NCI-H2196 treated with DMSO at 0.1 percent for 48 hours (cell line): Measurements from ENCODE around the gene DUSP28.
A peak's percentile ranks its signal among the peaks of the same experiment; 100 is the strongest.

Experiments used
- DNase-seq: peaks from one replicate; lab custom pipeline; 2025; ENCODE audit not compliant: unreplicated experiment; lab: John Stamatoyannopoulos, UW

Gene DUSP28

DNA sequence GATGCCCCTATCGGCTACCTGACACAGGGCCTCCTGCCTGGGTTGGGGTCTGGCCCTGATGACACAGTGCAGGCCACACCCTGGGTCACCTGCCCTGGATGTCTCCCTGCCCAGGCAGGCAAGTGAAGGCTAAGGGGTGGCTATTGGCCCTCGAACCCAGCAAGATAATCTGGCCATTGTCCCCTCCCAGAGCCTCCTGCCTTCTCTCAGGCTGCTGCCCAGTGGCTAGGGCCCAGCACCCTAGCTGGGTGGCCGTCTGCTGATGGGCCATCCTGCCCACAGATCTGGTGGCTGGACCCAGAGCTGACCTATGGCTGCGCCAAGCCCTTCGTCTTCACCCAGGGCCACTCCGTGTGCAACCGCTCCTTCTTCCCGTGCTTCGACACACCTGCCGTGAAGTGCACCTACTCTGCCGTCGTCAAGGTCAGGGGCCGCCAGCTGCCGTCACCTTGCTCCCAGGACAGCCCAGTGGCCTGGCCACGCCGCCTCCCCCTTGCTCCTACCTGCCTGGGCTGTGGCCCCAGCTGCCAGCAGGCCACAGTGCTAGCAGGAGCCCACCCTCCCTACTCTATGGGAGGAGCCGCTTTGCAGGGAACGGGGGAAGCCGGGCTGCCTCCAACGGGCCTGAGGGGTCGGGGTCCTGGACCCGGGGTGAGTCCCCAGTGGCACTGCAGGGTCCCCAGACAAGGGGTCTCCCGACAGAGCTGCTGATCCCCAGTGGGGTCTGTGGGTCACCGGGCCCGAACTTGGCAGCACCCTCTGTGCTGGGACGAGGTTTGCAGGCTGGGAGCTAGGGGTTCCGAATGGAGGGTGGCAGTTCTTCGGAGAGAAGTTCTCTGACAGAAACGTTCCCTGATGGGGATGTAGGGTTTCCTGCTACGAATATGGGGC is 12.2 kb downstream of the DUSP28 start:
- no peak for DNase-seq

DNA sequence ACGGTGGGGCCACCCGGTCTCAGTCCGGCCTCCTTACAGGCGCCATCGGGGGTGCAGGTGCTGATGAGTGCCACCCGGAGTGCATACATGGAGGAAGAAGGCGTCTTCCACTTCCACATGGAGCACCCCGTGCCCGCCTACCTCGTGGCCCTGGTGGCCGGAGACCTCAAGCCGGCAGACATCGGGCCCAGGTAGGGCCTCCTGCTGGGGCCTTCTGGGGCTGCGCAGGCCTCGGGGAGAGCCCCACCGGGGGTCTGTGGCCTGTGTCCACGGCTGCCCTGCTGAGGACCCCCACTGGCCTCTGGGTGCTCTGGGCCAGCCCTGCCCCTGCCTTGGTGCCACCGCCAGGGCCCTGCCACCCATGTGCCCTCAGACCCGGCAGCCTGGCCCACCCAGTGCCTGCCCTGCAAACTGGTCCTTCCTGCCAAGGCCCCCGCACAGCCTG is 12.9 kb downstream of the DUSP28 start:
- no peak for DNase-seq

DNA sequence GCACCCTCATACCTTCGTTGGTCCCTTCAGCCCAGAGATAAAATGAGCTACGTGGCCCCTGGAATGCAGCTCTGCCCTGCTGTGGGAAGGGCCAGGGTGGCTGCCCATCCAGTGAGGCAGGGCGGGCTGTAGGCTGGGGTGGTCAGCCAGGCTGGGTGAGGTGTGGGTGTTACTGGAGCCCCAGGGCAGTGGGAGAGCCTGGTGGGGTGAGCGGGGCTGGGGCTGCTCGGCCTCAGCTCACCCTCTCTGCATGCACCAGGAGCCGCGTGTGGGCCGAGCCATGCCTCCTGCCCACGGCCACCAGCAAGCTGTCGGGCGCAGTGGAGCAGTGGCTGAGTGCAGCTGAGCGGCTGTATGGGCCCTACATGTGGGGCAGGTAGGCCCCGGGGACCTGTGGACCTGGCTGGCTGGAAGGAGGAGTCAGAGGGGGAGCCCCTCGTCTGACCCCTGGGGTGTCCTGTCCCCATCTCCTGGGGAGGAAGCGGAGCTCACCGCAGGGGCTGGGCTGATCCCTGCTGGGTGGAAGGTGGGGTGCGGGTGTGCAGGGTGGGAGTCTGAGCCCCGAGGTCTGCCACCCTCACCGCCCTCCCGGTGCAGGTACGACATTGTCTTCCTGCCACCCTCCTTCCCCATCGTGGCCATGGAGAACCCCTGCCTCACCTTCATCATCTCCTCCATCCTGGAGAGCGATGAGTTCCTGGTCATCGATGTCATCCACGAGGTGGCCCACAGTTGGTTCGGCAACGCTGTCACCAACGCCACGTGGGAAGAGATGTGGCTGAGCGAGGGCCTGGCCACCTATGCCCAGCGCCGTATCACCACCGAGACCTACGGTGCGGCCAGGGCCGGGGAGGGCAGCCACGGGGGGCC is 13.6 kb downstream of the DUSP28 start:
- DNase-seq: no peak

DNA sequence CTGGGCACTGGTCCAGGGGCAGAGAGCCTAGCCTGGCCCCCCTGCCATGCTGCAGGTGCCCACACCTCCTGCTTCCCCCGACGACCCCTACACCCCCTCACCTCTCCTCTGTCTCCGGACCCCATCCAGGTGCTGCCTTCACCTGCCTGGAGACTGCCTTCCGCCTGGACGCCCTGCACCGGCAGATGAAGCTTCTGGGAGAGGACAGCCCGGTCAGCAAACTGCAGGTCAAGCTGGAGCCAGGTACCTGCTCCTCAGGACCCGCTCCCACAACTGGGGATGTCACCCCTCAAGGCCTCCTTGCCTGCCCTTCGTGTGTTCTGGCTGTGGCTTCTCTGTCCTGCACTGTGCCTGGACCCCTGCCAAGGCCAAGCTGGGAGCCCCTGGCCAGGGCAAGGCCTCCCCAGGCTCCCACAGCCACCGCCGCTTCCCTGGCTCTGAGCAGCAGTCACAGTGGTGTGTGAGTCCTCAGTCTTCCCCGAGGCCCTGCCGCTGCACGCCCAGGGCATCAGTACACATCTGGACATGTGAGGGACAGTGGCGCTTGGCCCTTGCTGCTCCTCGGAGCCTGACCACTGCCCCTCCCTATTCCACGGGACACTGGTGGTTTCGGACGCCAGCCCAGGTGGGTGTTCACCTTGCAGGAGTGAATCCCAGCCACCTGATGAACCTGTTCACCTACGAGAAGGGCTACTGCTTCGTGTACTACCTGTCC is 14.4 kb downstream of the DUSP28 start:
- DNase-seq: no peak

DNA sequence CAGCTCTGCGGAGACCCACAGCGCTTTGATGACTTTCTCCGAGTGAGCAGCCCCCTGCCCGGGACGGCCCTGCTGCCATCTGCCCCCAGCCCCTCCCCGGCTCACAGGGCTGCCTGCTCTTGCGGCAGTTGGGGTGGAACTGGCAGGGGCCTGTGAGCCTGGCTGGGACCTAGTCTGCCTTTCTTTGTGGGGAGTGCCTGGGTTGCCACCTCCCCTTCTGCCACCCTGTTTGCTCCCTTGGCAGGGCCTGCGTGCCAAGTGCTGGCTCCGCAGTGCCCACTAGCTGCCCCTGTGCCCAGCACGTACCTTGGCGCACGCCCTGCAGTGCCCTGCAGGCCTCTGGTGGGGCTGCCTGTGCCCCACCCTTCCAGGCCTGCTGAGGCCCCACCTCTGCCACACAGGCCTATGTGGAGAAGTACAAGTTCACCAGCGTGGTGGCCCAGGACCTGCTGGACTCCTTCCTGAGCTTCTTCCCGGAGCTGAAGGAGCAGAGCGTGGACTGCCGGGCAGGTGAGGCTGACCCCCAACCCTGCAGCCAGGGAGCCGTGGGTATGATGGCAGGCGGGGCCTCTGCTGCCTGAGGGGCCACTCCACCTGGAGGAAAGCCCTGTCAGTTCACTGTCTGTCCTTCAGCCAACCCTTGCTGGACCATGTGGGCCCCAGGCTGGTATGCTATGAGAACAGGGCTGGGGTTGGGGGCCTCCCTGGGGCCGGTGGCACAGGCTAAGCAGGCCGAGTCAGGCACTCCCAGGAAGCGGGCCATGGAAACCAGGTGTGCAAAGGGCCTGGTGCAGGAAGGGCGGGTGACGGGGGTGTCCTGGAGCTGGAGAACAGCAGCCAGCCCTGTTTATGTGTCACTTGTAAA is 15.2 kb downstream of the DUSP28 start:
- DNase-seq: no peak

DNA sequence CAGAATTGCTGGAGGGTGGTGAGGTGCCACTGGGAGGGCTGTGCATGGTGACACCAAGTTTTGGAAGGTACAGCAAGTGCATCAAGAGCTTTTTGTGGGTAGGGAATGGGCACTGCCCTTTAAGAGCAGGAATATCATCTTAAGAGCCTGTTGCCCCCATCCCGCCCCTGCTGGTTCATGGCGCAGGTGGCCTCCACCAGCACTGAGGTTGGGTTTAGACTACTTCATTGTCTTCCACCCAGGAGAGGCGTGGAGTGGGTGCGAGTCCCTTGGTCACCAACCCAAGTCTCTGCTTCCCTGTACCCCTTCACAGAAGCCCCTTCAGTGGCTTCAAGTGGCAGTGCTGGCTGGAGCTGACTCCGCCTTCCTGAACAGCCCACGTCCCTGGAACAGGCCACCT is 15.9 kb downstream of the DUSP28 start:
- DNase-seq: no peak

DNA sequence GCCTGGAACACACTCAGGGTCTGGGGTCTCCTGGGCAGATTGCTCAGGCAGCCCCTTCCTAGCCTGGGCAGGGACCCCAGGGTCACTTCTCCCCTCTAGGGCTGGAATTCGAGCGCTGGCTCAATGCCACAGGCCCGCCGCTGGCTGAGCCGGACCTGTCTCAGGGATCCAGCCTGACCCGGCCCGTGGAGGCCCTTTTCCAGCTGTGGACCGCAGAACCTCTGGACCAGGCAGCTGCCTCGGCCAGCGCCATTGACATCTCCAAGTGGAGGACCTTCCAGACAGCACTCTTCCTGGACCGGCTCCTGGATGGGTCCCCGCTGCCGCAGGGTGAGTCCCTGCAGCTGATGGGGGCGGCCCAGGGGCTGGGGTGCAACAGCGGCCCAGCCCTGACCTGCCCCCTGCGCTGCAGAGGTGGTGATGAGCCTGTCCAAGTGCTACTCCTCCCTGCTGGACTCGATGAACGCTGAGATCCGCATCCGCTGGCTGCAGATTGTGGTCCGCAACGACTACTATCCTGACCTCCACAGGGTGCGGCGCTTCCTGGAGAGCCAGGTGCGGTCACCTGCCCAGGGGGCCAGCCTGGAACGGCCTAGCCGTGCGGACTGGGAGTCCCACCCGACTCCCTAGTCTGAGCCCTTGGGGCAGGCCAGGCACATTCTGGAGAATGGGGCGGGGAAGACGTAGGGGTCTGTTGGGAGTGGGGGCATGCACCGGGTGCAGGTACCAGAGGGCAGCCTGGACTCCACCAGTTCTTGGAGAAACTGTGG is 16.5 kb downstream of the DUSP28 start:
- DNase-seq: no peak

DNA sequence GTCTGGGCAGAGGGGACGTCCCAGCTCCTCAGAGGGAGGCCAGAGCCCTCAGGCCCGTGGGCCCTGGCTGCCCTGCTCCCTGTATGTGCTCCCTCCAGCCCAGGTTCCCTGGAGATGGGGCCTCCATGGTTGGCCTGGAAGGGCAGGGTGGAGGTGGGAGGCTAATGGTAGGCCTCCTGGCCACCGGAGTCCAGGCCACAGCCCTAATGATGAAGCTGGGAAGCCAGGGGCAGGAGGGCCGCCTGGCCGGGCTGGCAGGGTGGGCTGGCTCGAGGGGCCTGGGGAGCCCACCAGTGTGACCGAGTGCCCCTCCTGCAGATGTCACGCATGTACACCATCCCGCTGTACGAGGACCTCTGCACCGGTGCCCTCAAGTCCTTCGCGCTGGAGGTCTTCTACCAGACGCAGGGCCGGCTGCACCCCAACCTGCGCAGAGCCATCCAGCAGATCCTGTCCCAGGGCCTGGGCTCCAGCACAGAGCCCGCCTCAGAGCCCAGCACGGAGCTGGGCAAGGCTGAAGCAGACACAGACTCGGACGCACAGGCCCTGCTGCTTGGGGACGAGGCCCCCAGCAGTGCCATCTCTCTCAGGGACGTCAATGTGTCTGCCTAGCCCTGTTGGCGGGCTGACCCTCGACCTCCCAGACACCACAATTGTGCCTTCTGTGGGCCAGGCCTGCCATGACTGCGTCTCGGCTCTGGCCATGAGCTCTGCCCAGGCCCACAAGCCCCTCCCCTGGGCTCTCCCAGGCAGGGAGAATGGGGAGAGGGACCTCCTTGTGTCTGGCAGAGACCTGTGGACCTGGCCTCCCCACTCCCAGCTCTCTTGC is 17.3 kb downstream of the DUSP28 start:
- no peak for DNase-seq

DNA sequence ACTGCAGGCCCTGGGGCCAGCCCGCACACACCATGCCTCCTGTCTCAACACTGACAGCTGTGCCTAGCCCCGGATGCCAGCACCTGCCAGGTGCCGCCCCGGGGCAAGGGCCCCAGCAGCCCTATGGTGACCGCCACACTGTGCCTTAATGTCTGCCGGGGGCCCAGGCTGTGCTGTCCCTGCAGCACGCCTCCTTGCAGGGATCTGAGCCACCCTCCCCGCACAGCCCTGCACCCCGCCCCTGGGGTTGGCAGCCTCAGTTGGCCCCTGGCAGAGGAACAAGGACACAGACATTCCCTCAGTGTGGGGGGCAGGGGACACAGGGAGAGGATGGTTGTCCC is 17.9 kb downstream of the DUSP28 start:
- no peak for DNase-seq

DNA sequence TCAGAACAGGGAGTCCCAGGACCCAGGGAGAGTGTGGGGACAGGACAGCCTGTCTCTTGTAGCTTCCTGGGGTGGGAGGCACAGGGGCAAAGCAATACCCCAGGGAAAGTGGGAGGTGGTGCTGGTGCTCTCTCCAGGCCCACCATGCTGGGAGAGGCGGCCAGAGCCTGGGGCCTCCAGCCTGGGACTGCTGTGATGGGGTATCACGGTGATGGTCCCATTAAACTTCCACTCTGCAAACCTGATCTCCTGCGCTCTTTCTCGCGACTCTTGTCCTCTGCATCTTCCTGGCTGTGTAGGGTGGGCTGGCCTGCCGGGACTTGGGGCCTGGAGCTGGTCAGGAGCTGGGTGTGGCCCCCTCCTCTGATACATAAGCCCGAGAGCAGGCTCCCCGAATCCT is 18.3 kb downstream of the DUSP28 start:
- DNase-seq: no peak

DNA sequence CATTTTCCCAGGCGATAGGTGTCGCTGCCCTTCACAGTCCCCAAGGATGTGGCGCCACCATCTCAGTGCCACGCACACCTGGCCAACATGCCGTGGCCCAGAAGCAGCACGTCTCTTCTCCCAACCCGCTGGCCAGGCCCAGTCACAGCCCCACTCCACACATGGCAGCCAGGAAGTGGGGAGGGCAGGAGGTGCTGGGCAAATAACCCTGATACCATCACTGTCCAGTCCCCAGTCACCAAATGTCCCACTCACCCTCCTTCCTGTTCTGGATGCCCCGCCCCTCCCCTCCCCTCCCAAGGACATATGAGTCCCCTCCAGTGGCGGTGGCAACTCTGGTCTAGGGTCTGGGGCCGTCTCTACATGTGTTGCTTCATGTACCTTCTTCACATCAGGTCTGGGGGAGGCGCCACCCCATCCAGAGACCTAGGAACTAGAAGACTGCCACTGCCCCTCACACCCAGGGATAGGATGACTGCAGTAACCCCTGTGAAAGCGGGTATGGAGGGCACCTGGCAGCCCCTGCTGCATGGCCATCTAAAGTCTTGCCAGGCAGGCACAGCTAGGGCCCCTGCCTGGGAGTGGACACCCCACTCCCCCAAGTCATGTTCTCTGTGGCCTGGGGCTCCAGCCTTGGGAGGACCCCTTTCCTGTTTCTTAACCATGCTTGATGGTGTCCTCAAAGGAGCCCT is 19.1 kb downstream of the DUSP28 start:
- DNase-seq: no peak

DNA sequence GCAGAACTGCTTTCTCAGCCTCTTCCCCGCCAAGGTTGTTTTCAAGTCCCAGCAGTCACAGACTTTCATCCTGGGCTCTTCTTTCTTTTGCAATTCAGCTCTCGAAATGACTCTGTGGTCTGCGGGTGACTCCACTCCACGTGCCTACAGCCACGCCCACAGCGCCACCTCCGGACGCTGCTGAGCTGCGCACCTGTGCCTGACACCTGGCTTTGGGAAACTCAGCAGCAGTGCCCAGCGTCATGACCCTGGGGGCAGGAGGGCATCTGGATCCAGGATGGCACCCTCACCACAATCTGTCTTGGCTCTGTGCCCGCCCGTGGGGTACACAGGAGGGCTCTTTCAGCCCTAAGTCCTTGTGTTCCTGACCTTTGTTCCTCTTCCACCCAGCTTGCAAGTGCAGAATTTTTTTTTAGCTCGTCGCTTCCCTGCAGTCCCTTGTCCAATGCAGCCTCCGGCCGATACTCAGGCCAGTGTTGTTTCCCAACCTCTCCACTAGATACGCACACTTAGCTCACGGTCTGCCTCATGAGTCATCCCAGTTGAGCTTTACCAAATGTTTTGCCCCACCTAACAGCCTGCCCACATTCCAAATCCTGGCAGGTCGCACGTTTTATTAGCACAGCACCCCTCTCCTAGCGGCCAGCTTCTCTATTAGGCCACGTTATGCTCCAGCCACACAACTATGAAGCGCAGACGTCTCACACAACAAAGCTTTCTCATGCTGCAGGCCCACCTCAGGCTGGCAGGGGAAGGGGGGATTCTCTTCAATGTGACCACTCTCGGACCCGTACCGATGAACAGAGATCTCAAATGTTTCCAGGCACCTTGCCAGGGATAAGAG is 19.8 kb downstream of the DUSP28 start:
- DNase-seq: peak; percentile 47

DNA sequence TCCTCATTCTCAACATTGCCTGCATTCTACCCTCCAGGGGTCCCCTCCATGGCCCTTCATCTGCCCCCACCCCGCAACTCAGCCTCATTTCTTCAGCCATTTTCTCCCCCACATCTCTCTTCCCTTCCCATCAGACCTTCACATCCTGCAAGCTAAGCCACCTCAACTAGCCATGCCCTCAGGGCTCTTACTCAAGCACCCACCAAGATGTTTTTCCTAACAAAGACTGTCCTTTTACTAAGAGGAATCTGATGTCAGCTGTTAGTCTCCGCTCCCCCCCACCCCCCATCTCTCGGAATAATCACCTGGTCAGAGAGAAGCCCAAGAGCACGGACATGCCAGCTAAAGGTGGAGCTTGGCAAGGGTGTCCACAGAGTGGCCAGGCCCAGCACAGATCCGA is 21.7 kb downstream of the DUSP28 start:
- DNase-seq: no peak

DNA sequence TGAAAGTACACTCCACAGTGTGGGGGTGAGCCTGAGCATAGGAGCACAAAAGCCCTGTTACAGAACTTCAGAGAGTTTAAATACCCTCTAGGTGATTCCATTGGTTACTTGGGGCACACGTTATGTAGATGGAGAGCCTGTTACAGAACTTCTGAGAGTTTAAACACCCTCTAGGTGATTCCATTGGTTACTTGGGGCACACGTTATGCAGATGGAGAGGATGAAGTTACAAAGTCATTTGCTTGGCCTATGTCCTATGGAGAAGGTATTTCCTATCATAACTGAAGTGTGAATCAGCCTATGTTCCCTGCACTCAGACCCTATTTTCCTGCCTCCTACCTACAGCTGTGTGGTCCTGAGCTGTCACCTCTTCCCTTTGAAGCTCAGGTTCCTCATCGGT is 22.6 kb downstream of the DUSP28 start:
- DNase-seq: no peak

DNA sequence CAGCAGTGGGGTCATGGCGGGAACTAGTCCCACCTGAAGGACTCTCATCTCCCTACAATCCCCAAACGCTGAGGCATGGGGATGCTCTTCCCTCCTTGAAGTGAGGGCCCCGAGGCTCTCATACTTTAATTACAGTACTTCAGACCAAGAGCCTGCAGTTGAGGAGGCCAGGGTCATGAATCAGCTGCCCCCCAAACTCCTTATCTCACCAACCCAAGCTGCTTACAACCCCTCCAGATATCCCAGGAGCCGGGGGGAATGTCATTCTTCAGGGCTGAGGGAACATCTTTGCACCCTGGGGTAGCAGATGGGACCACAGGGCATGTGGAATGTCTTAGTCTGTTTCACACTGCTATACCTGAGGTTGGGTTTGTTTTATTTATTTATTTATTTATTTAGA is 23.6 kb downstream of the DUSP28 start:
- no peak for DNase-seq

DNA sequence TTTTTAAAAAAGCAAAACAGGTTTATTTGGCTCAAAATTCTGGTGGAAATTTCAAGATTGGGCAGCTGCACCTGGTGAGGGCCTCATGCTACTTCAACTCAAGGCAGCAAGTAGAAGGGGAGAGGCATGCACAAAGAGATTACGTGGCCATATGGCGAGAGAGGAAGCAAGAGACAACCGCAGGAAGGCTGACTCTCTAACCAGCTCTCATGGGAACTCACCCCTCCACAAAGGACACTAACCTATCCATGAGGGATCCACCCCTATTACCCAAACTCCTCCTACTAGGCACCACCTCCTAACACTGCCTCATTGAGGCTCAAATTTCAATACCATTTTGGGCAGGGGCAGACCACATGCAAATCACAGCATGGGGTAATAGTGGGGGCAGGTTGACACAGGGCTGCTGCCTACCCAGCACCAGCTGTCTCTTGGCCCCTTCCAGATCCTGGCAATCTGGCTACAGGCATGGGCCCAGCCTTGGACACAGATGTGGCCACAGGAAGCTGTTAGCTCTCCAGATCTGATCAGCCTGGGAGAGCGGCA is 24.4 kb downstream of the DUSP28 start:
- DNase-seq: peak; percentile 52

DNA sequence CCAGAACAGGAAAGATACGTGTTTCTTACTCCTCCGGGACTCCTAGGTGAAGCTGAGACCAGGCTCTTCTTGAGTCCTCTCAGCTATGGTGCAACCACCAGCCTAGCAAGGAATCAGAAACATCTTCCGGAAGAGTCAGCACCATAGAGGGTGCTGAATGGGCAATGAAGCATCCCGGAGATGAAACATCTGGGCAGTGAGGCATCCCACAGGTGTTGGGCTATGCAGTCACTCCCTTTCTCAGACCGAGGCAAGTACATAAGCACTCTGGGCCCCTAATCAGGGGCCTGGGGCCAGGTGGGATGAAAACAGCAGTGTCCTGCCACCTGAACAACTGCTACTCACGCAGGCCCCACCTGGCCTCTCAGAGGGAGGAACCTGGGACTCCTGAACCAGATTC is 24.9 kb downstream of the DUSP28 start:
- DNase-seq: no peak
